ENCODE measurements around the gene ZFP36L2. TPM values are rescaled to one million over a fixed set of nuclear protein-coding genes. Genes with fewer than 3 reads are reported as not detected.

Gene ZFP36L2
- total and polyA plus RNA-seq, 9 of the 15 experiments (the other 6 are each of a cell fraction or from before 2014, with no cell fraction given) = 4.1 to 60.6 (median 20.3) TPM

DNA sequence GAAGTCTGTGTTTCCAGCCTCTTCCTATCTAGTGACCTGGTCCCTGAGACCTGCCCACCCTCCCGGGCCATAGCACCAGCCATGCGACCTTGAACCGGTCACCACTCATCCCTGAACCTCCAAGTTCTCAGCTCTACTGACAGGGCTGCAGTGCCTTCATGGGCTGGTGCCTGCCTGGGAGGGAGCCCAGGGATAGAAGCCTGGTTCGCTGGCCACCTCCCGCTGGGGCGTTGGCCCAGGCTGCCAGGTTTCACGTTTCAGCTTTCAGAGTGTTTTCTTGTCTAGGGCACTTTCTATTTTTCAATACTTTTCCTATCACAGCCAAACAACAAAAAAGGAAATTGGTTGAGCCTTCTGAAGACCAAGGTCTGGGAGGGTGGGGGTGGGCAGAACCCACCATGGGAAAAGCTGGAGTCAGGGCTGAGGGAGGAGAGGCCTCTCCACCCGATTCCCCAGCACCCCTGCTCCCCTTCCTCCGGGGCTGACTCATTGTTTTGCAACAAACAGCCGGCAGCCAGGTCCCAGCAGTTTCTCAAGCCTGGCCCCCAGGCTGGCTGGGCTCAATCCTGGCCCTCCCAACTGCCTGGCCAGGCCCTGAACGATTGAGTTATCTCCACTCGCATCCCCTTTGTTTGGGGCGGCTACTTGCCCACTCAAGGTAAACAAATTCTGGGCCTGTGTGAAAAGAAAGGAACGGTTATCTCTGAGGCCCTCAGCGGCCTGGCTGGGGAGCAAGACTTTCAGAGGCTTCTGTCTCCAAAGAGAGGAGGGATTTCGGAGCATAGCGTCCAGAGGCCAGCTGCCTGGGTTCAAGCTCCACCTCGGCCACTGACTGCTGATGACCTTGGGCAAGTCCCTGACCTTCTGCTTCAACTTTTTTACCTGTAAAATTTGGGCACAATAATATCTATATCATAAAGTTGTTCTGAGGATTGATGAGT lies 47.5 kb downstream of the ZFP36L2 start (continued):
- TF ChIP-seq, protein P1, sequence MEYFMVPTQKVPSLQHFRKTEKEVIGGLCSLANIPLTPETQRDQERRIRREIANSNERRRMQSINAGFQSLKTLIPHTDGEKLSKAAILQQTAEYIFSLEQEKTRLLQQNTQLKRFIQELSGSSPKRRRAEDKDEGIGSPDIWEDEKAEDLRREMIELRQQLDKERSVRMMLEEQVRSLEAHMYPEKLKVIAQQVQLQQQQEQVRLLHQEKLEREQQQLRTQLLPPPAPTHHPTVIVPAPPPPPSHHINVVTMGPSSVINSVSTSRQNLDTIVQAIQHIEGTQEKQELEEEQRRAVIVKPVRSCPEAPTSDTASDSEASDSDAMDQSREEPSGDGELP (CRISPR knock-in tag; IDR thresholded peaks at IDR 0.05; ENCODE audit: borderline replicate concordance) = peak; percentile 94
- peak; percentile 71 for TF ChIP-seq BACH1 (tag; IDR thresholded peaks at IDR 0.05)
- TF ChIP-seq, protein P2, sequence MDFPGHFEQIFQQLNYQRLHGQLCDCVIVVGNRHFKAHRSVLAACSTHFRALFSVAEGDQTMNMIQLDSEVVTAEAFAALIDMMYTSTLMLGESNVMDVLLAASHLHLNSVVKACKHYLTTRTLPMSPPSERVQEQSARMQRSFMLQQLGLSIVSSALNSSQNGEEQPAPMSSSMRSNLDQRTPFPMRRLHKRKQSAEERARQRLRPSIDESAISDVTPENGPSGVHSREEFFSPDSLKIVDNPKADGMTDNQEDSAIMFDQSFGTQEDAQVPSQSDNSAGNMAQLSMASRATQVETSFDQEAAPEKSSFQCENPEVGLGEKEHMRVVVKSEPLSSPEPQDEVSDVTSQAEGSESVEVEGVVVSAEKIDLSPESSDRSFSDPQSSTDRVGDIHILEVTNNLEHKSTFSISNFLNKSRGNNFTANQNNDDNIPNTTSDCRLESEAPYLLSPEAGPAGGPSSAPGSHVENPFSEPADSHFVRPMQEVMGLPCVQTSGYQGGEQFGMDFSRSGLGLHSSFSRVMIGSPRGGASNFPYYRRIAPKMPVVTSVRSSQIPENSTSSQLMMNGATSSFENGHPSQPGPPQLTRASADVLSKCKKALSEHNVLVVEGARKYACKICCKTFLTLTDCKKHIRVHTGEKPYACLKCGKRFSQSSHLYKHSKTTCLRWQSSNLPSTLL (IDR thresholded peaks at IDR 0.05) = no peak
- TF ChIP-seq ZNF12 (CRISPR knock-in tag; IDR thresholded peaks at IDR 0.05) = no peak
- TF ChIP-seq, protein P3, sequence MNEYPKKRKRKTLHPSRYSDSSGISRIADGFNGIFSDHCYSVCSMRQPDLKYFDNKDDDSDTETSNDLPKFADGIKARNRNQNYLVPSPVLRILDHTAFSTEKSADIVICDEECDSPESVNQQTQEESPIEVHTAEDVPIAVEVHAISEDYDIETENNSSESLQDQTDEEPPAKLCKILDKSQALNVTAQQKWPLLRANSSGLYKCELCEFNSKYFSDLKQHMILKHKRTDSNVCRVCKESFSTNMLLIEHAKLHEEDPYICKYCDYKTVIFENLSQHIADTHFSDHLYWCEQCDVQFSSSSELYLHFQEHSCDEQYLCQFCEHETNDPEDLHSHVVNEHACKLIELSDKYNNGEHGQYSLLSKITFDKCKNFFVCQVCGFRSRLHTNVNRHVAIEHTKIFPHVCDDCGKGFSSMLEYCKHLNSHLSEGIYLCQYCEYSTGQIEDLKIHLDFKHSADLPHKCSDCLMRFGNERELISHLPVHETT (CRISPR knock-in tag; conservative IDR thresholded peaks at IDR 0.05 in 1 of 2, IDR thresholded peaks at IDR 0.05 in 1 of 2) = peak in 1 of 2 experiments; percentile 64; a peak in 2 of 4 replicates
- TF ChIP-seq ZNF695 (CRISPR knock-in tag; IDR thresholded peaks at IDR 0.05) = no peak
- TF ChIP-seq, protein P4, sequence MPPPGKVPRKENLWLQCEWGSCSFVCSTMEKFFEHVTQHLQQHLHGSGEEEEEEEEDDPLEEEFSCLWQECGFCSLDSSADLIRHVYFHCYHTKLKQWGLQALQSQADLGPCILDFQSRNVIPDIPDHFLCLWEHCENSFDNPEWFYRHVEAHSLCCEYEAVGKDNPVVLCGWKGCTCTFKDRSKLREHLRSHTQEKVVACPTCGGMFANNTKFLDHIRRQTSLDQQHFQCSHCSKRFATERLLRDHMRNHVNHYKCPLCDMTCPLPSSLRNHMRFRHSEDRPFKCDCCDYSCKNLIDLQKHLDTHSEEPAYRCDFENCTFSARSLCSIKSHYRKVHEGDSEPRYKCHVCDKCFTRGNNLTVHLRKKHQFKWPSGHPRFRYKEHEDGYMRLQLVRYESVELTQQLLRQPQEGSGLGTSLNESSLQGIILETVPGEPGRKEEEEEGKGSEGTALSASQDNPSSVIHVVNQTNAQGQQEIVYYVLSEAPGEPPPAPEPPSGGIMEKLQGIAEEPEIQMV (tag; conservative IDR thresholded peaks at IDR 0.05; ENCODE audit: low read depth) = peak; percentile 61; the same call in 1 of the 2 replicates
- TF ChIP-seq, protein P5, sequence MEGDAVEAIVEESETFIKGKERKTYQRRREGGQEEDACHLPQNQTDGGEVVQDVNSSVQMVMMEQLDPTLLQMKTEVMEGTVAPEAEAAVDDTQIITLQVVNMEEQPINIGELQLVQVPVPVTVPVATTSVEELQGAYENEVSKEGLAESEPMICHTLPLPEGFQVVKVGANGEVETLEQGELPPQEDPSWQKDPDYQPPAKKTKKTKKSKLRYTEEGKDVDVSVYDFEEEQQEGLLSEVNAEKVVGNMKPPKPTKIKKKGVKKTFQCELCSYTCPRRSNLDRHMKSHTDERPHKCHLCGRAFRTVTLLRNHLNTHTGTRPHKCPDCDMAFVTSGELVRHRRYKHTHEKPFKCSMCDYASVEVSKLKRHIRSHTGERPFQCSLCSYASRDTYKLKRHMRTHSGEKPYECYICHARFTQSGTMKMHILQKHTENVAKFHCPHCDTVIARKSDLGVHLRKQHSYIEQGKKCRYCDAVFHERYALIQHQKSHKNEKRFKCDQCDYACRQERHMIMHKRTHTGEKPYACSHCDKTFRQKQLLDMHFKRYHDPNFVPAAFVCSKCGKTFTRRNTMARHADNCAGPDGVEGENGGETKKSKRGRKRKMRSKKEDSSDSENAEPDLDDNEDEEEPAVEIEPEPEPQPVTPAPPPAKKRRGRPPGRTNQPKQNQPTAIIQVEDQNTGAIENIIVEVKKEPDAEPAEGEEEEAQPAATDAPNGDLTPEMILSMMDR (IDR thresholded peaks at IDR 0.05 in 2 of 3, conservative IDR thresholded peaks at IDR 0.05 in 1 of 3; ENCODE audit: insufficient read depth in 2 of 3, low read depth in 1 of 3, low read length in 3 of 3) = no peak
- TF ChIP-seq CBX8 (IDR thresholded peaks at IDR 0.05; ENCODE audit: borderline replicate concordance, extremely low read depth, low read depth, low read length, poor library complexity, severe bottlenecking) = no peak
- TF ChIP-seq MBD2 (IDR thresholded peaks at IDR 0.05; ENCODE audit: borderline replicate concordance, low read depth) = peak; percentile 57; the same call in 1 of the 2 replicates
- TF ChIP-seq ZNF316 (IDR thresholded peaks at IDR 0.05) = peak; percentile 57
- no peak for TF ChIP-seq ZKSCAN3 (CRISPR knock-in tag; IDR thresholded peaks at IDR 0.05)
- TF ChIP-seq ETV5 (CRISPR knock-in tag; IDR thresholded peaks at IDR 0.05; ENCODE audit: low read depth) = peak; percentile 53; the same call in 1 of the 2 replicates
- TF ChIP-seq TRIM28 (IDR thresholded peaks at IDR 0.05) = no peak
- TF ChIP-seq XRCC3 (IDR thresholded peaks at IDR 0.05) = no peak
- TF ChIP-seq ELF4 (CRISPR knock-in tag; IDR thresholded peaks at IDR 0.05) = no peak
- TF ChIP-seq, protein P6, sequence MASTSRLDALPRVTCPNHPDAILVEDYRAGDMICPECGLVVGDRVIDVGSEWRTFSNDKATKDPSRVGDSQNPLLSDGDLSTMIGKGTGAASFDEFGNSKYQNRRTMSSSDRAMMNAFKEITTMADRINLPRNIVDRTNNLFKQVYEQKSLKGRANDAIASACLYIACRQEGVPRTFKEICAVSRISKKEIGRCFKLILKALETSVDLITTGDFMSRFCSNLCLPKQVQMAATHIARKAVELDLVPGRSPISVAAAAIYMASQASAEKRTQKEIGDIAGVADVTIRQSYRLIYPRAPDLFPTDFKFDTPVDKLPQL (IDR thresholded peaks at IDR 0.05; ENCODE audit: extremely low read depth, insufficient read length) = no peak

Measured in K562 (cell line).